OCI-M1 (cell line): ENCODE data around the gene PRICKLE2.

Experiments used
- DNase-seq: peaks from one replicate; lab custom pipeline; 2025; lab: John Stamatoyannopoulos, UW

PRICKLE2 gene

GRCh38 chr3:64073158-64073761, 152.0 kb downstream of the PRICKLE2 start:
- DNase-seq, result no peak

GRCh38 chr3:64072126-64072525, 153.1 kb downstream of the PRICKLE2 start:
- DNase-seq, result no peak

- DNase-seq, result no peak
These were observed 154.6 kb downstream of the PRICKLE2 start for GRCh38 chr3:64070704-64071103.

GRCh38 chr3:64067506-64068346, 157.5 kb downstream of the PRICKLE2 start:
- DNase-seq, result no peak

GRCh38 chr3:64064804-64065203, 160.5 kb downstream of the PRICKLE2 start:
- DNase-seq, result no peak

- no peak for DNase-seq
These were observed 161.3 kb downstream of the PRICKLE2 start for GRCh38 chr3:64063983-64064438.

- DNase-seq, result no peak
These were observed 161.9 kb downstream of the PRICKLE2 start for GRCh38 chr3:64063207-64063982.

- DNase-seq, result no peak
These were observed 163.6 kb downstream of the PRICKLE2 start for GRCh38 chr3:64061628-64062027.

- DNase-seq, result no peak
These were observed 165.6 kb downstream of the PRICKLE2 start for GRCh38 chr3:64059484-64060175.

GRCh38 chr3:64058566-64058965, 166.7 kb downstream of the PRICKLE2 start:
- DNase-seq, result peak; percentile 35

- no peak for DNase-seq
These were observed 168.0 kb downstream of the PRICKLE2 start for GRCh38 chr3:64057231-64057630.

- no peak for DNase-seq
These were observed 168.6 kb downstream of the PRICKLE2 start for GRCh38 chr3:64056606-64057180.

- DNase-seq, result no peak
These were observed 170.2 kb downstream of the PRICKLE2 start for GRCh38 chr3:64055076-64055475.

GRCh38 chr3:64054488-64054887, 170.8 kb downstream of the PRICKLE2 start:
- DNase-seq, result no peak

- DNase-seq, result no peak
These were observed 171.7 kb downstream of the PRICKLE2 start for GRCh38 chr3:64053581-64053980.

- DNase-seq, result no peak
These were observed 172.1 kb downstream of the PRICKLE2 start for GRCh38 chr3:64053117-64053516.

GRCh38 chr3:64049832-64050231, 175.4 kb downstream of the PRICKLE2 start:
- DNase-seq, result no peak

- DNase-seq, result no peak
These were observed 176.1 kb downstream of the PRICKLE2 start for GRCh38 chr3:64049136-64049535.

GRCh38 chr3:64048631-64049061, 176.6 kb downstream of the PRICKLE2 start:
- DNase-seq, result no peak

GRCh38 chr3:64047787-64048186, 177.5 kb downstream of the PRICKLE2 start:
- DNase-seq, result no peak

- no peak for DNase-seq
These were observed 178.2 kb downstream of the PRICKLE2 start for GRCh38 chr3:64046996-64047594.
